Measurements from ENCODE around the gene KY. TPM values are rescaled to one million over a fixed set of nuclear protein-coding genes. Genes with fewer than 3 reads are reported as not detected.

KY gene
- polyA plus RNA-seq, 3 donors from 2014 or later = not detected

DNA sequence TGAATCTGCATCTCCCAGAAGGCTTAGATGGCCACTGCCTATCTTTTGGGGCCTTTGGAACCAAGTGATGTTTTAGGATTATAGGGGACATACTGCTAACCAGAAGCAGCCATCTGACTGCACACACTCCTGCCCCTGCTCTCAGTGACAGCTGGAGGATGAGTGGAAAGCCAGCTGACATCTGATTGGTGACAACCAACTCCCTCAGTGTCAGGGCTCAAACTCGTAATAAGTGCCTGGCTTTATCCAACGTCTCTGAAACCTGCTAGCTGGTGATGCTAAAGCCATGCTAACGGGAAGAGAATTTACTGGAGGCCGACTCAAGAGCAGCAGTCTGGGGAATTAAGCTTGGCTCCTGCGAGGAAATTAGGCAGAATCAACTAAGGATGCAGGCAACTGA is 35.1 kb downstream of the KY start:
- Mint-ChIP-seq H3K4me1 (no peaks in the 10 kb centered on the region), H3K27ac (no peak overlapping the region), H3K4me3 (no peak overlapping the region), H3K9me3 (no peaks in the 10 kb centered on the region), H3K27me3 (ENCODE audit: low read depth in 3 of 3) (peaks cover 0 to 2% (median 0%) of the 10 kb centered on the region in 3 donors), H3K36me3 (no peaks in the 10 kb centered on the region)
- DNase-seq = no peak

DNA sequence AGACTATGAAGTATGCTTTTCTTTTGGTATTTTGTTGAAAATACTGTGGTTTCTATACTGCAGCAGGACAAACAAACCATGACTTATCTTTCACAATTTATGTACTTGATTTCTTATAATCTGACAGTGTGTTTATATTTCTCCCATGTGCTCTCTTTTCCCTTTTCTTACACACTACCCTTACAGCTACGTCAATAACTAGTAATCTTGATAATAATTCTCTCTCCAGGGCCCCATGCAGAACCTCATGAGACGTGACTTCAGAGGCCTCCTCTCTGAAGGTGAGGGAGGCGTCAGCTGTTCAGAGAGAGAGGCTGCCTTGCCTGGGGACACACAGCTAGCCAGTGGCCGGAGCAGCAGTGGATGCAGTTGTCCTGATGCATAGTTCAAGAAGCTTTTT is 35.9 kb downstream of the KY start:
- H3K4me3 Mint-ChIP-seq = no peak overlapping the region
- H3K4me1 Mint-ChIP-seq = no peaks in the 10 kb centered on the region
- DNase-seq = no peak
- H3K27ac Mint-ChIP-seq = no peak overlapping the region
- peaks cover 0 to 2% (median 0%) of the 10 kb centered on the region in 3 donors for H3K27me3 Mint-ChIP-seq (ENCODE audit: low read depth in 3 of 3)
- no peaks in the 10 kb centered on the region for H3K9me3 Mint-ChIP-seq
- no peaks in the 10 kb centered on the region for H3K36me3 Mint-ChIP-seq

DNA sequence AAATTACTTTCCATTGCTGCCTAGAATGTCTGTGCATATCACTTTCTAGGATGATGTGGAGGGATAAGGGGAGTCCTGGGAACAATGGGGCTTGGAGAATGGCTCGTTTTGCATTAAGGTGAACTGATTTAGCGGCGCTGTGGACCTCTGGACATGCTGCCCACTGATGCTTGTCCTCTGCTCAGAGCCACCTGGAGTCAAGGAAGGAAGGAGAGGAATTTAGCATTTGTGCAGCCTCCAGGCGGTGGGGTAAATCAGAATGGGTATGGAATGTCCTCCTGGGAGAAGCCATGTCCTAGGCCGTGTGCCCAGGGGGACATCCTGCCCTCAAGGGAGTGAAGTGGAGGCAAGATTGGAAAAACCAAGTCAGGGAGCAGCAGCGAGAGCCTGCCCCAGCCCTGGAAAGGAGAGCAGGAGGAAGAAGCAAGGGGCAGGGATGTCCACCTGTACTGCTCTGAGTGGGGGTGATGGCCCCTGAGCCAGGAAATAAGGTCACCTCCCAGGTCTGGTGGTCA is 37.8 kb downstream of the KY start:
- Mint-ChIP-seq H3K27me3 (ENCODE audit: low read depth in 3 of 3) (peaks cover 0 to 2% (median 0%) of the 10 kb centered on the region in 3 donors), H3K9me3 (no peaks in the 10 kb centered on the region), H3K4me1 (no peaks in the 10 kb centered on the region), H3K4me3 (no peak overlapping the region), H3K36me3 (no peaks in the 10 kb centered on the region), H3K27ac (no peak overlapping the region)
- DNase-seq = no peak

DNA sequence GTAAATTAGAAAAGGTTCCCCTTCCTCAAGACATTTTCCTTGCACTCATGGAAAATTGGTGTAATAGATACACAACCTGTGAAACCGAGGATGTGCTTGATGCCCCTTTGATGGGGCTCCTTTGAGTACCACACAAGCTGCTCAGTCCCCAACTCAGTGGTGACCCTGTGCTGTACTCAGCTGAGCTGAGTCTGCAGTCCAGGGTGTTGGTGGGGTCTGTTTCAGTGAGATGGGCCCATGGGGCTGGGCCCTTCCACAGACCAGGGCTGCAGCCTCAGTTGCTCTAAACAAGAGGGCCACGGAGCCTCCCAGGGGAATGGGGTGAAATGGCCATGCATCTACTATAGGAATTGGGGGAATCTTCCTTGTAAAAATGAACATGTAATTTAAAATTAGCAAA is 39.3 kb downstream of the KY start:
- Mint-ChIP-seq H3K4me1 (peaks cover 0 to 6% of the 10 kb centered on the region in 2 donors), H3K4me3 (no peak overlapping the region), H3K9me3 (no peaks in the 10 kb centered on the region), H3K36me3 (no peaks in the 10 kb centered on the region), H3K27ac (no peak overlapping the region), H3K27me3 (ENCODE audit: low read depth in 3 of 3) (peaks cover 0 to 2% (median 0%) of the 10 kb centered on the region in 3 donors)
- DNase-seq = no peak

- Mint-ChIP-seq H3K27ac (no peak overlapping the region), H3K4me3 (no peak overlapping the region), H3K27me3 (ENCODE audit: low read depth in 3 of 3) (peaks cover 0 to 2% (median 0%) of the 10 kb centered on the region in 3 donors), H3K4me1 (peaks cover 0 to 8% of the 10 kb centered on the region in 2 donors), H3K36me3 (no peaks in the 10 kb centered on the region), H3K9me3 (no peaks in the 10 kb centered on the region)
- no peak for DNase-seq
Measured at GRCh38 chr3:134610432-134611385, 40.1 kb downstream of the KY start.

DNA sequence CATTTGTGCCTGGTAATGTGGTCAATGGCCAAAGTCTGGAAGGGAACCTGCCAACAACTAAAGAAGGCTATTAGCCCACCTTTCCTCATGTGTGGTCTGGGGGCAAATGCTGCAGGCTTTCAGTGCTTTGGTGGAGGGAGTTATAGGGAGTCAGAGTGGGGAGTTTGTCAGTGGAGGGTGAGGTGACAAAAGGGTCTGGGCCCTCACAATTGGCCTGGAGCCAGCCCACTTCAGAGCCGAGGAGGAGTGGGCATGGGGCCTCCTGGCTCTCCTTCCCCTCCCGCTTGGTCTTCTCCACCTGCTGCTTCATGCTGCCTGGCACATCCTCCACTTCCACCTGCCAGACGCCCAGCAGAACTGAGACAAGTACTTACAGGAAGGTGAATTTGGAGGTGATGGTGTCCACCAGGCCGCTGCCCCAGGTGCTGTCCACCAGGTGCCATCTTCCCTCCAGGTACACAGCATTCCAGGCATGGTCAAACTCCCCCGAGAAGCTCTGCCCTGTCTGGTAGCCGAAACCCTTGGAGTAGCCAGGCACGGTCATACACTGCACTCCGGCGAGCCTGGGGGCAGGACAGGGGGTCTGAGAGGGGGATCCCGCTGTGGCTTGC is 40.9 kb downstream of the KY start:
- Mint-ChIP-seq H3K36me3 (no peaks in the 10 kb centered on the region), H3K9me3 (no peaks in the 10 kb centered on the region), H3K4me1 (peaks cover 0 to 8% of the 10 kb centered on the region in 2 donors), H3K4me3 (no peak overlapping the region), H3K27me3 (ENCODE audit: low read depth in 3 of 3) (peaks cover 0 to 2% (median 0%) of the 10 kb centered on the region in 3 donors), H3K27ac (no peak overlapping the region)
- DNase-seq = no peak

DNA sequence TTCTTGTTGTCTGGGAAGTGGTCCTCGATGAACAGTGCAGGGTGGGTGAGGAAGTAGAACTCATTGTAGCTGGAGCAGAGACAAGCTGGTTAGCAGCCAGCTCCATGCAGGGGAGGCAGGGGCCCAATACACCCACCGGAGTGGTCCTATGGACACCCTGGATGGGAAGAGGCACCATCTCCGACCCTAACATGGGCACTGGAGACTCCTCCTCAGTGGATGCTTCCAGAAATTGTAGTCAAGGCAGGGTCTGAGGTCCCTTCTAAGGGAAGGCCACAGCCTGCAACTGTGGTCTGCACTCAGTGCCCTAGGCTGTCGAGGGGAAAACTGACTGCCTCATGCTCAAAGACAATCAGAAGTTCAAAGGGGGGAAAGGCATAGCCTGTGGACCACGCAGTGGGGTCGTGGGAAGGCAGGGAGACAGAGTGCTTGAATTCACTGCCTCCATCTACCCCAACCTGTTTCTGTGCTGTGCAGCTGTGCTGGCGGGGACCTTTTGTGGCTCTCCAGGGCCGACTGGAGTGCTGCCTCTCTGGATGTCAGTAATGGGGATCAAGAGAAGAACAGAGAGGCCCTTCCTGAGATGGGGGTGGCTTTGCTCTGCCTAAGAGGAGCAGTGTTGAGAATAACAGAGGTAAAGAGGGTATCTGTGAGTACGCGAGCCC is 41.9 kb downstream of the KY start:
- no peak for DNase-seq
- Mint-ChIP-seq H3K9me3 (no peaks in the 10 kb centered on the region), H3K36me3 (no peaks in the 10 kb centered on the region), H3K27ac (no peak overlapping the region), H3K27me3 (ENCODE audit: low read depth in 3 of 3) (peaks cover 0 to 2% (median 2%) of the 10 kb centered on the region in 3 donors), H3K4me3 (no peak overlapping the region), H3K4me1 (peaks cover 0 to 8% of the 10 kb centered on the region in 2 donors)

DNA sequence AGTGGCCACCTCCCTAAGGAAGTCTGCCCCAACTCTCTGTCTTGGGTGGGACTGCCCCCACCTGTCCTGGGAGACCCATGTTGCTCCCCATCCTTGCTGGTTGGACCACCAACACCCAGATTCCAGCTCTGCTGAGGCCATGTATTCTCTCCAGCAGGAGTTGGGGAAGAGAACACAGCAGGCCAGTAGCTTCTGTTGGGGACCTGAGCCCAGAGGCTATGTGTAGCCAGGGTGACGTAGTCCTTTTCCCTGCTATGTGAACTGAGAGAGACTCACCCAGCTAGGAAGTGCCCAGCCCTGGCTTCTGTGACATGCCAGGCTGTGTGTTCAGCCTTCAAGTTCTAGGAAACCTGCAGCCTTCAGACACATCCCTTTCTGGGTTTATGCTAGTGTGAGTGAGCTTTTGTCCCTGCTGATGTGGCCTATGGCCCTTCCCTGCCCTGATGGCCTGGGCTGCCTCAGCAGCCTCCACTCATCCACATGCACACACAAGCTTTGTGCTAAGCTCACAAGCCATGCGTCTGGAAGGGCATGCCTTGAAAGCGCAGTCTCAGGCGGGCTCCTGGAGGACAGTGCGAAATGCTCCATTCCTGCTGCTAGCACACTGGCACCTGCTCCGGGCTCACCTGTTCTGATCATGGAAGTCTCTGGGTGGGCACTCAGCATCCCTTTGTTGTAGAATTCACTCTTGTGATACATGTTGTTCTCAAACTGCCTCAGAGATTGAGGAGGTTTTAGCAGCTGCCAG is 42.6 kb downstream of the KY start:
- DNase-seq = no peak
- no peaks in the 10 kb centered on the region for H3K36me3 Mint-ChIP-seq
- H3K4me3 Mint-ChIP-seq = no peak overlapping the region
- H3K4me1 Mint-ChIP-seq = peaks cover 0 to 8% of the 10 kb centered on the region in 2 donors
- H3K27me3 Mint-ChIP-seq (ENCODE audit: low read depth in 3 of 3) = peaks cover 0 to 2% (median 2%) of the 10 kb centered on the region in 3 donors
- no peak overlapping the region for H3K27ac Mint-ChIP-seq
- no peaks in the 10 kb centered on the region for H3K9me3 Mint-ChIP-seq

- Mint-ChIP-seq H3K27me3 (ENCODE audit: low read depth in 3 of 3) (peaks cover 0 to 2% (median 2%) of the 10 kb centered on the region in 3 donors), H3K36me3 (no peaks in the 10 kb centered on the region), H3K4me3 (no peak overlapping the region), H3K9me3 (no peaks in the 10 kb centered on the region), H3K4me1 (peaks cover 0 to 8% of the 10 kb centered on the region in 2 donors), H3K27ac (no peak overlapping the region)
- DNase-seq = no peak
Measured at GRCh38 chr3:134607054-134608022, 43.5 kb downstream of the KY start.

GRCh38 chr3:134606033-134607025 is 44.5 kb downstream of the KY start:
- peaks cover 0 to 8% of the 10 kb centered on the region in 2 donors for H3K4me1 Mint-ChIP-seq
- peaks cover 0 to 2% (median 0%) of the 10 kb centered on the region in 3 donors for H3K27me3 Mint-ChIP-seq (ENCODE audit: low read depth in 3 of 3)
- H3K4me3 Mint-ChIP-seq = no peak overlapping the region
- no peak overlapping the region for H3K27ac Mint-ChIP-seq
- DNase-seq = no peak
- no peaks in the 10 kb centered on the region for H3K36me3 Mint-ChIP-seq
- no peaks in the 10 kb centered on the region for H3K9me3 Mint-ChIP-seq

- Mint-ChIP-seq H3K27me3 (ENCODE audit: low read depth in 3 of 3) (peaks cover 0 to 2% (median 0%) of the 10 kb centered on the region in 3 donors), H3K36me3 (no peaks in the 10 kb centered on the region), H3K4me3 (no peak overlapping the region), H3K9me3 (no peaks in the 10 kb centered on the region), H3K27ac (peak overlapping the region in 1 of 6 donors; percentile 40), H3K4me1 (peaks cover 6 to 13% of the 10 kb centered on the region in 2 donors)
- DNase-seq = no peak
Measured at GRCh38 chr3:134605556-134605955, 45.3 kb downstream of the KY start.

Measured in immature natural killer cell (primary cell).